ENCODE data around the gene KRT72. TPM values are rescaled to one million over a fixed set of nuclear protein-coding genes. Genes with fewer than 3 reads are reported as not detected.
"Not testable (repeated sequence)": the region's sequence is repeated elsewhere in the genome, so short reads cannot be mapped to it uniquely, and the experiment has no call there.

The KRT72 gene
- total RNA-seq, 2 experiments from 2014 or later = 0.65 to 0.67 TPM

DNA sequence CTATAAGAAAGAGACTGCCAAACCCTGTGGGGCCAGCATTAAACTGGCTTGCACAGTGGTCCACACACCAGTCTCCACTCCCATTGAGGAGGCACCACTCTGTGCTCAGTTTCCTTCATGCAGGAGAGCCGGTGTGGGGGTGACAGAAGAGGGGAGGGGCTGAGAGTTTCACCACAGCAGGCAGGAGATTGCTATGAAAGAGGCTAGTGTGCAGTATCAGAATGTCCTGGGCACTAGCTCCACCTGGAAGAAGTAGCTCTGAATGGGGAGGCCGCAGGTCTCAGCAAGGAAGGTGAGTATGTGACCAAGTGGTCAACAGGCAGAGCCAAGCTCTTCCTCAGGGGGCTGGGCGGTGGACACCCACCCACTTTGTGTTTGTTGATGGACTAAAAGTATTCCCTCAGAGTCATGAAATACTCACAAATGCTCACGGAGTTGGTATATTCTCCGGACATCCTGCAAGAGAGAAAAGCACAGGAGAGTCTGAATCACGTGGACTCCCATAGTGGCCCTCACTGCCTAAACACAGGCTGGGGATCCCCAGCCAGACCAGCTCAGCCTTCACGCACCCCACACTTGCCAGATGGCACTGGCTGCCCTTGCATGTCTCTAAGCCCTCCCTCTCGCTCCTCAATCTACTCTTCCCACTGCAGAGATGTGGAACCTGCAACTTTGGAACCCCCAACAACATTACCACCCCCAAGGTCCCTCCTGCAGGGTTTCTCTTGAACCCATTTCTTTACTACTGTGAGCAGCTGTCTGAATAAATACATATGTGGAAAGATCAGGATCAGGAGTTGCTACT lies 7.8 kb upstream of the KRT72 start:
- H3K27ac Mint-ChIP-seq = peak overlapping the region; percentile 9
- no peak overlapping the region for H3K4me3 Mint-ChIP-seq
- POLR2A ChIA-PET = interaction anchor here (1.4 kb wide), 1 partner anchor 228 kb away, joined by 3 read pairs; no protein-coding TSS in a partner anchor

DNA sequence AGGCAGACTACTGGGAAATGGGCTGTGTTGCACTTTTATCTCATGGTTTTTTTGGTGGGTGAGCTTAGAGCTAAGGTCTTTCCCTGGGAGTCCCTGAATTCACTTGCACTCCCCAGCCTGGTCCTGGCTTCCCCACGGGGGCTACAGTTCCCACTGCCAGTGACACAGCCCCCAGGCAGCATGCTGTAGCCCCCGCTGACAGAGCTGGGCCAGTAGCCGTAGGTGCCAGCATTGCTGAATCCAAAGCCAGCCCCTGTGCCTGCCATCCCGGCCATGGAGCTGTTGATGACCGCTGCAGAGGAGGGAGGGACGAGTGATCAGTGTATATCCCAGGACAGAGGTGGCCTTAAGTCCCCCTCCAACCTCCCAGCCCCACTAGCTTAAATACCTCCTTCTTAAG lies 6.9 kb upstream of the KRT72 start:
- POLR2A ChIA-PET = no interaction called here
- DNase-seq (no peak), ATAC-seq (ENCODE audit: low read depth) (no peak)
- Mint-ChIP-seq H3K4me3 (no peak overlapping the region), H3K4me1 (peaks cover 40% of the 10 kb centered on the region), H3K27me3 (peaks cover 4% of the 10 kb centered on the region), H3K27ac (no peak overlapping the region), H3K36me3 (peaks cover 2% of the 10 kb centered on the region), H3K9me3 (no peaks in the 10 kb centered on the region)

More for the DNA sequence above, 7.8 kb upstream of the KRT72 start:
- H3K36me3 Mint-ChIP-seq = peaks cover 2% of the 10 kb centered on the region
- H3K9me3 Mint-ChIP-seq = no peaks in the 10 kb centered on the region
- peaks cover 4% of the 10 kb centered on the region for H3K27me3 Mint-ChIP-seq
- ATAC-seq (ENCODE audit: low read depth) = no peak
- peak; percentile 17 for DNase-seq
- peaks cover 33% of the 10 kb centered on the region for H3K4me1 Mint-ChIP-seq

GRCh38 chr12:52607314-52607713 lies 6.1 kb upstream of the KRT72 start:
- H3K9me3 Mint-ChIP-seq = no peaks in the 10 kb centered on the region
- H3K27me3 Mint-ChIP-seq = peaks cover 4% of the 10 kb centered on the region
- ATAC-seq (ENCODE audit: low read depth) (no peak), DNase-seq (no peak)
- peaks cover 2% of the 10 kb centered on the region for H3K36me3 Mint-ChIP-seq
- H3K4me3 Mint-ChIP-seq = no peak overlapping the region
- peaks cover 41% of the 10 kb centered on the region for H3K4me1 Mint-ChIP-seq
- POLR2A ChIA-PET = no interaction called here
- H3K27ac Mint-ChIP-seq = no peak overlapping the region

- no peak overlapping the region for H3K4me3 Mint-ChIP-seq
These were observed 5.4 kb upstream of the KRT72 start for GRCh38 chr12:52606581-52607218.

GRCh38 chr12:52606096-52606495 lies 4.8 kb upstream of the KRT72 start:
- Mint-ChIP-seq H3K4me1 (peaks cover 37% of the 10 kb centered on the region), H3K27me3 (peaks cover 2% of the 10 kb centered on the region), H3K9me3 (no peaks in the 10 kb centered on the region), H3K27ac (no peak overlapping the region), H3K36me3 (peaks cover 2% of the 10 kb centered on the region), H3K4me3 (no peak overlapping the region)
- DNase-seq (no peak), ATAC-seq (ENCODE audit: low read depth) (no peak)
- POLR2A ChIA-PET = no interaction called here

More at GRCh38 chr12:52606581-52607218, 5.4 kb upstream of the KRT72 start:
- no peak for DNase-seq
- POLR2A ChIA-PET = no interaction called here
- Mint-ChIP-seq H3K27me3 (peaks cover 3% of the 10 kb centered on the region), H3K9me3 (no peaks in the 10 kb centered on the region), H3K36me3 (peaks cover 2% of the 10 kb centered on the region), H3K4me1 (peaks cover 41% of the 10 kb centered on the region), H3K27ac (no peak overlapping the region)
- no peak for ATAC-seq (ENCODE audit: low read depth)

DNA sequence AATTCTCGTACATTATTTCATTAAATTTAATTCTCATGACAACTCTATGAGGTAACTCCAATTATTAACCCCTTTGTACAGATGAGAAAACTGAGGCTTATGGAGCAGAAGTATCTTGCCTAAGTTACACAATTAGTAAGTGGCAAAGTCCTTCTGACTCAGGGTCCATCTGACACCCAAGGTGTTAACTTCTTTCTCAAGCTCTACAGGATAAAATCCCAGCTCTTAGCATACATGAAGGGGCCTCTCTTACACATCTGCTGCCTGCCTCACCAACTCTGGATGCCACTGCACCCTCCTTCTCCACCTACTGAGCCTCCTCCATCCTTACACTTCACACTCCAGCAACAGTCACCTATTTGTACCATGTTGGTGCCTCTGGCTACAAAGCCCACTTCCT lies 4.3 kb upstream of the KRT72 start:
- ATAC-seq (ENCODE audit: low read depth) (no peak), DNase-seq (no peak)
- Mint-ChIP-seq H3K9me3 (no peaks in the 10 kb centered on the region), H3K36me3 (peaks cover 2% of the 10 kb centered on the region), H3K27ac (no peak overlapping the region), H3K4me3 (no peak overlapping the region), H3K4me1 (peaks cover 32% of the 10 kb centered on the region), H3K27me3 (peaks cover 3% of the 10 kb centered on the region)
- POLR2A ChIA-PET = no interaction called here

DNA sequence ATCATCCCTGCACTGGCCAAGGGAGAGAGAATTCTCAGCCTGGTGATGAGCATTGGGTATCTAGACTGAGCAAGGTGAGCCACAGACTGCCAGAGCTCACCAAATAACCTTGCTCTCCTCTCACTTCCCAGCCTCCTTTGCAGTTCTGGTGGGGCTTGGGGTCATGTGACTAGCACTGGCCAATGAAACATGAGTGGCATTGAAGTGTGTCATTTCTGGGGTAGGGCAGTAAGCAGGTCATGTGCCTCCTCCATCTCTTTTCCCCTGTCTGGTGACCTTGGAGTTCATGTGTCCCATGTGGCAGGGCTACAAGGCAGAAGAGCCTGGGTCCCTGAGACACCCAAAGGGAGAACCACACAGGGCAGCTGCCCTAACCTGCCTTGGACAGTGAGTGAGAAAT lies 3.6 kb upstream of the KRT72 start:
- no peak overlapping the region for H3K27ac Mint-ChIP-seq
- peaks cover 31% of the 10 kb centered on the region for H3K4me1 Mint-ChIP-seq
- H3K4me3 Mint-ChIP-seq = no peak overlapping the region
- POLR2A ChIA-PET = no interaction called here
- H3K36me3 Mint-ChIP-seq = peaks cover 2% of the 10 kb centered on the region
- H3K27me3 Mint-ChIP-seq = peaks cover 8% of the 10 kb centered on the region
- no peaks in the 10 kb centered on the region for H3K9me3 Mint-ChIP-seq
- ATAC-seq (ENCODE audit: low read depth) = peak; percentile 37
- no peak for DNase-seq

GRCh38 chr12:52603314-52603713 lies 2.1 kb upstream of the KRT72 start:
- Mint-ChIP-seq H3K27me3 (peaks cover 12% of the 10 kb centered on the region), H3K9me3 (no peaks in the 10 kb centered on the region), H3K4me1 (peaks cover 25% of the 10 kb centered on the region), H3K4me3 (no peak overlapping the region), H3K27ac (no peak overlapping the region), H3K36me3 (peaks cover 2% of the 10 kb centered on the region)
- ATAC-seq (ENCODE audit: low read depth) = no peak
- DNase-seq = no peak
- POLR2A ChIA-PET = no interaction called here

- H3K36me3 Mint-ChIP-seq = peaks cover 2% of the 10 kb centered on the region
These were observed 1.3 kb upstream of the KRT72 start for GRCh38 chr12:52602552-52602951.

GRCh38 chr12:52601671-52602070 lies 408 bp upstream of the KRT72 start:
- peaks cover 2% of the 10 kb centered on the region for H3K36me3 Mint-ChIP-seq

More at GRCh38 chr12:52602552-52602951, 1.3 kb upstream of the KRT72 start:
- Mint-ChIP-seq H3K9me3 (no peaks in the 10 kb centered on the region), H3K27me3 (peaks cover 14% of the 10 kb centered on the region), H3K27ac (no peak overlapping the region), H3K4me1 (peaks cover 25% of the 10 kb centered on the region), H3K4me3 (no peak overlapping the region)
- POLR2A ChIA-PET = no interaction called here
- no peak for DNase-seq
- no peak for ATAC-seq (ENCODE audit: low read depth)

DNA sequence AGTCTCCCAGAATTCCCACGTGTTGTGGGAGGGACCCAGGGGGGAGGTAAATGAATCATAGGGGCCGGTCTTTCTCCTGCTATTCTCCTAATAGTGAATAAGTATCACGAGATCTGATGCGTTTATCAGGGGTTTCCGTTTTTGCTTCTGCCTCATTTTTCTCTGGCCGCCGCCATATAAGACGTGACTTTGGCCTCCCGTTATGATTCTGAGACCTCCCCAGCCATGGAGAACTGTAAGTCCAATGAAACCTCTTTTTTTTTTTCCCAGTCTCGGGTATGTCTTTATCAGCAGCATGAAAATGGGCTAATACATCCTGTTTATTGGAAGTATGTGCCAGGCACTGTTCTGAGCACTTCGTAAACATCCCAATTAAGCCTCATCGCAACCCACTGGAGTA lies 788 bp downstream of the KRT72 start:
- DNase-seq = no peak
- no peak overlapping the region for H3K27ac Mint-ChIP-seq
- no peaks in the 10 kb centered on the region for H3K9me3 Mint-ChIP-seq
- no peak for ATAC-seq (ENCODE audit: low read depth)
- H3K27me3 Mint-ChIP-seq = peaks cover 22% of the 10 kb centered on the region
- H3K36me3 Mint-ChIP-seq = peaks cover 2% of the 10 kb centered on the region
- no peak overlapping the region for H3K4me3 Mint-ChIP-seq
- POLR2A ChIA-PET = no interaction called here
- peaks cover 20% of the 10 kb centered on the region for H3K4me1 Mint-ChIP-seq

More at GRCh38 chr12:52601671-52602070, 408 bp upstream of the KRT72 start:
- H3K27ac Mint-ChIP-seq = no peak overlapping the region
- peaks cover 14% of the 10 kb centered on the region for H3K27me3 Mint-ChIP-seq
- no peak for DNase-seq
- no peaks in the 10 kb centered on the region for H3K9me3 Mint-ChIP-seq
- no peak overlapping the region for H3K4me3 Mint-ChIP-seq
- POLR2A ChIA-PET = no interaction called here
- H3K4me1 Mint-ChIP-seq = peaks cover 24% of the 10 kb centered on the region
- no peak for ATAC-seq (ENCODE audit: low read depth)

GRCh38 chr12:52600071-52600470 lies 1.2 kb downstream of the KRT72 start:
- peaks cover 17% of the 10 kb centered on the region for H3K4me1 Mint-ChIP-seq
- H3K4me3 Mint-ChIP-seq = no peak overlapping the region
- DNase-seq (no peak), ATAC-seq (ENCODE audit: low read depth) (no peak)
- H3K27ac Mint-ChIP-seq = no peak overlapping the region
- H3K9me3 Mint-ChIP-seq = no peaks in the 10 kb centered on the region
- H3K36me3 Mint-ChIP-seq = peaks cover 2% of the 10 kb centered on the region
- POLR2A ChIA-PET = no interaction called here
- peaks cover 22% of the 10 kb centered on the region for H3K27me3 Mint-ChIP-seq

GRCh38 chr12:52598966-52599365 lies 2.3 kb downstream of the KRT72 start:
- Mint-ChIP-seq H3K4me3 (no peak overlapping the region), H3K27me3 (peaks cover 22% of the 10 kb centered on the region), H3K9me3 (no peaks in the 10 kb centered on the region), H3K4me1 (peaks cover 10% of the 10 kb centered on the region), H3K36me3 (no peaks in the 10 kb centered on the region), H3K27ac (no peak overlapping the region)
- POLR2A ChIA-PET = no interaction called here
- DNase-seq (peak; percentile 10), ATAC-seq (ENCODE audit: low read depth) (no peak)

DNA sequence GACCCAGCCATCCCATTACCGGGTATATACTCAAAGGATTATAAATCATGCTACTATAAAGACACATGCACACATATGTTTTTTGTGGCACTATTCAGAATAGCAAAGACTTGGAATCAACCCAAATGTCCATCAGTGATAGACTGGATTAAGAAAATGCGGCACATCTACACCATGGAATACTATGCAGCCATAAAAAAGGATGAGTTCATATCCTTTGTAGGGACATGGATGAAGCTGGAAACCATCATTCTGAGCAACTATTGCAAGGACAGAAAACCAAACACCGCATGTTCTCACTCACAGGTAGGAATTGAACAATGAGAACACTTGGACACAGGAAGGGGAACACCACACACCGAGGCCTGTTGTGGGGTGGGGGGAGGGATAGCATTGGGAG lies 7.0 kb downstream of the KRT72 start:
- H3K4me3 Mint-ChIP-seq; H3K4me1 Mint-ChIP-seq; H3K9me3 Mint-ChIP-seq; H3K27ac Mint-ChIP-seq; H3K36me3 Mint-ChIP-seq; POLR2A ChIA-PET; ATAC-seq (ENCODE audit: low read depth); DNase-seq: not testable (repeated sequence)
- peaks cover 12% of the 10 kb centered on the region for H3K27me3 Mint-ChIP-seq
